GM21515 (cell line): ENCODE measurements around the gene MLH3.
"Not testable (repeated sequence)": the region's sequence is repeated elsewhere in the genome, so short reads cannot be mapped to it uniquely, and the experiment has no call there.

Source experiments
- ATAC-seq: cut with Tn5 transposase; IDR thresholded peaks from one replicate; pipeline ENCODE4 v1.9.1; 2021; ENCODE audit not compliant: unreplicated experiment

MLH3 gene

GRCh38 chr14:75030147-75030546, 21.1 kb downstream of the MLH3 start:
- ATAC-seq: no peak

DNA sequence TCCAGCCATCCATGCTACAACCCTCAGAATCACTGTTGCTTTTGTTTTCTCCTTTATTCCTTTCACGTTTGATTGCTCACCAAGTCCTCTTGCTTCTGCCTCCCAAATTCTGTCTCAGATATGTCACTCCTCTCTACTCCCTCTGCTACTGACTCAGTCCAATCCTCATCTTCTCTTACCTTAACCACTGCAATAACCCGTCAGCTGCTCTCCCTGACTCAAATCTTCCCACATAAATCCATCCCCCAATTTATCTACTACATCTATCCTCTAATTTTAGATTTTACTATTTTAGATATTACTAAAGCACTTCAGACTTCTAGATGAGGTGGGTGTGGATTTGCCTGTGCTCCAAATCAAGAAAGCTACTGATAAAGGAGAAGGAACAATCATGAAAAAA, 25.4 kb downstream of the MLH3 start:
- ATAC-seq: no peak

DNA sequence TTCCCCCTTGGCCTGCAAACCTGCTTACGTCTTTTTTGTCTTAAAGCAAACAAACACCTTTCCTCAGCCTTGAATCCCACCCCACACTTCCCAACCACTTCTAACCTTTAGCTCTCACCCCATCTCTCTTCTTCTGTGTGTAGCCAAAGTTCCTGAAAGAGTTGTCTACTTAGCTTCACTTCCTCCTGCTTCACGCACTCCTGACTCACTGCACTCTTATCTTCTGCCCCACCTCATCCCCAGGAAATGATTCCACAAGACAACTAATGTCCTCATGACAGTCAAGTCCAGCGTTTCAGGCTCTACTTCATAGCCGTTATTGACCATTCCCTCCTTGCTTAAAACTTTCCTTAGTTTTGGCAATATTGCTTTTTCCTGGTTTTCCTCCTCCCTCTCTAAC, 26.2 kb downstream of the MLH3 start:
- no peak for ATAC-seq

GRCh38 chr14:75023108-75023507, 28.2 kb downstream of the MLH3 start:
- ATAC-seq: no peak

- ATAC-seq: no peak
Measured at GRCh38 chr14:75022655-75023054, 28.6 kb downstream of the MLH3 start.

DNA sequence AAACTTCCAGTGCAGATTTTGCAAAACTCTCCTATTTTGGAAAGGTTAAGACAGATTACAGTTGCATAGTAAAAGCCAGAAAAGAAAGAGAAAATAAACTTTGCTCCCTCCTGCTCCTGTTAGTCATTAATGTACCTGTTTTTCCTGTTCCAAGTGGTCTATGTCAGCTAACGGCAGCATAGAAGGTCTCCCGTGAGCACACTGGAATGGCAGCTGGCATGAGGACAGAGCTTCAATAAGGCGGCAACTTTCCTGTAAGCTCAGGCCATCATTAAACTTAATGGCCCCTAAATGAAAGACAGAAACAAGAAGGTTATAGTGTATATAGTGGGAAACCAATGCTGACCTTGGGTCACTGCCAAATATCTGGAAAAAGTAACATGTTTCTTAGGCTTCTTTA, 32.6 kb downstream of the MLH3 start:
- no peak for ATAC-seq

DNA sequence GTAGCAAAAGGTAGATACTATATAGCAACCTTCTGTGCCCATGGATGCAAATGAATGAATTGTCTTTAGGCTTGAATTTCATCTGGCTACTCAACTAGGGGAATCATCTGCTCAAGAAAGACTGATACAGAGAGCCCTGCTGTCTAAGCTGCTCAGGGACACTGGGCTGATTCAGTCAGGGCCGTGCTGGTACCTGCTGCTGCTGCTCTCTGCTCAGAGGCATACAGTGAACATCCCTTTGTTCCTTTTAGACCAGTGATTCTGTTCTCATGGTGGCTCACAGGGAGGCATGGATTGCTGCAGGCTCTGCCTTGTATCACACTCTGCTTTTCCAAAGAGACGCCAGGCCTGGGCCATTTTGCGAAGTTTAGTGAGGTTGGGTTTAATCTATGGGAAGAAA, 34.5 kb downstream of the MLH3 start:
- ATAC-seq: no peak

DNA sequence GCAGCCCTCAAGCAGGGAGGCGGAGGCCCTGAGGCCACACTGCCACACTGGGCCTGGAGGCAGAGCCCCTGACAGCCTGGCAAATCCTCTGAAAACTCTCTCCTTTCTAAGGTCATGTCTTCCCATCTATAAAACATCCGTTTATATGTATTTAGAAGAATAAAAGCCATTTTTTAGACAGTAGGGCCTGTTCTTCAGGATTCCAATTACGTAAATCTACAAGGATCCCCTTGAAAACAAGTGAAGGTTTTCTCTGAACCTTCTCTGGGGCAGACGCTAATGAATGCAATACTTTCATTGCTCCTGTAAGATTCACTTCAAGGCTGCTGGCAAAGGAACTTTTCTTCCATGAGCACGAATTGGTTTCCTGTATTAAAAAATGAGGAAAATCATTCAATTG, 35.8 kb downstream of the MLH3 start:
- ATAC-seq: no peak

DNA sequence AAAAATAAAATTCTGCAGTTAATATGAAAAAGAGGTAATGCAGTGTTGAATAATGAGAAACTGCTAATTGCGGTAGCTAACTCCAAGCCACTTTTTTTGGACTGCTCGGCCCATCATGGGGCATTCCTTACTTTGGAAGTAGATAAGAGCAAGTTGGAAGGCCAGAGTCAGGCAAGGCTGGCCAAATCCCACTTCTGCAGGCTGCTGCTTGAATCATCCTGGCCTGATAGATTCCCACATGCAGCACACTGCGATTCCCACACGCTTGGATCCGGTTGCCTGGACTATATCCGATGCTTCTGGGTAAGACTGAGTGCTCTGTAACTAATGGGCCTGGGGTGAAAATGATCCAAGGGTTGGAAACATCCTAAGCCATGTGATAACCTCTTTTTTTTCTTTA, 38.0 kb downstream of the MLH3 start:
- ATAC-seq: no peak

- ATAC-seq: no peak
Measured at GRCh38 chr14:75011356-75011994, 39.8 kb downstream of the MLH3 start.

GRCh38 chr14:75010472-75011093, 40.7 kb downstream of the MLH3 start:
- ATAC-seq: no peak

DNA sequence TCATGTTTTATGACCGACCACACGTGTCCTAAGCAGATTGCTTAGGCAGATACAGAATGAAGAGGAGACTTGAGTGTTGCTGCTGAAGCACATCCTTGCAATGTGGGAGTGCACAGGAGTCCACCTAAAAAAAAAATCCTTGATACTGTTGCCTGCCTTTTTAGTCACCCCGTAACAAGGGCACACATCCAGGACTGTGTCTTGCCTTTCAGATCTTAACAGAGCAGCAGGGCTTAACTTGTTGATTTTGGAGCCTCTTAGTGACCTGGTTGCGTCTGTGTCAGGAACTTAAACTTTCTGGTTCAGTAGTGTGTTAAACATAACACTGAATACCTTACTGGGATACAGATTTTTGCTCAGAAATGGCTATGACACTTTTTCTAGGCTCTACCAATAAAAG, 42.1 kb downstream of the MLH3 start:
- ATAC-seq: no peak

DNA sequence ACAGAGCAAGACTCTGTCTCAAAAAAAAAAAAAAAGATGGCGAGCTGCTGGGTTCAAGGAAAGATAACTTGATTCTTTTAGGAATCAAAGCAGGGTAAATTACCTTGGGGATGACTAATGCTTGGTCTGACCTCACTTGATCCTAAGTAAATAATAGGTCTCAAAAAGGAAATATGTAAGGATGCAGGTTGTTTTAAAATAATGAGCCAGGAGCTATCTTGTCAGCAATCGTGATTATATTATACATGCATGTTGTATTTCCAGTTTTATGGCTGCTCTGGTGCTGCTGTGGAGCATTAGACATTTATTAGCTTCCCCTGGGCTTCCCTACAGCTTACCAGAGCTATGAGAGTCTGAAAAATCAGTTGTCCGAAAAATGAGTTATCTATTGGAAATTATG, 45.9 kb downstream of the MLH3 start:
- no peak for ATAC-seq

DNA sequence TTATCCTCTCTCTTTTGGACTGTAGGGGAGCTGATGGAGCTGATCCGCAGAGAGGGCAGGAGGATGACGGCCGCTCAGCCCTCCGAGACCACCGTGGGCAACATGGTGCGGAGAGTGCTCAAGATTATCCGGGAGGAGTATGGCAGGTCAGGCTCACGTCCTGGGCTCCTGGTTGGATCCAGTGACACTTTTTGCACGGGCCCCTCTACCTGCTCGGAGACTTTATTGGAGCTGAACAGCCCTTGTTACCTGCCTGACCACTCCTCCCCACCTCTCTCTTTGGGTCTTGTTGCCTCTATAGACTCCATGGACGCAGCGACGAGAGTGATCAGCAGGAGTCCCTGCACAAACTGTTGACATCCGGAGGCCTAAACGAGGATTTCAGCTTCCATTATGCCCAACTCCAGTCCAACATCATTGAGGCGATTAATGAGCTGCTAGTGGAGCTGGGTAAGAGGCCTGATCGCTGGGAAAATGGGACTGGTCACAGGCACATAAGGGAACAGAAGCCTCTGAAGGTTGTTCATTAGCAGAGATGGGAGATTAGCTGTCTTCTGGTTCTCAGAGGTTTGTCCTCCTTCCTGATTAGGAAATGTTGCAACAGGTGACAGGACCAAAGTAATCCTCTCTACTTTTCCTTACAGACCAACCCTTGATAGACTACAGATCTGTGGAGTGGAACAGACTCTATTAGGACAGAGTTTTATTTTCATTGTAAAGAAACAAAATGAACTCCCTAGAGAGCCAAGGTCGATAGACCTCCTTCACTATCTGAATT, 47.8 kb downstream of the MLH3 start:
- no peak for ATAC-seq

GRCh38 chr14:75002392-75003249, 48.6 kb downstream of the MLH3 start, which contains the start of gene EIF2B2:
Gene EIF2B2 (plus strand): TSS chr14:75002921. CDS start chr14:75002991, 70 bp downstream.
- peak; percentile 96 for ATAC-seq

DNA sequence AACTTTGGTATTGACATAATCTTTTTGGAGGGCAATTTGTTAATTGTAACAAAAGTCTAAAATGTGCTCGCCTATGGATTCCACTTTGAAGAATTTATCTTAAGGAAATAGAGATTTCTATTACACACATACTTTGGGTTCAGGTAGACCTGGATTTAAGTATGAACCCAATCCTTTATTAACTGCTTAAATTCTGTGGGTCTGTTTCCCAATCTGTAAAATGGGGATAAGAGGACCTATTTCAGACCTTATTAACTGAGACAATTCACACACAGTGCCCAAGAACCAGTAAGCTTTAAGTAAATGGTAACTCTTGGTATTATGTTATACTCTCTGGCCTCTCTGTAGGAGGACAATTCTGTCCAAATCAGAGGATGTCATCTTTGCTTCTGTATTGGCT, 49.4 kb downstream of the MLH3 start:
- ATAC-seq: no peak

DNA sequence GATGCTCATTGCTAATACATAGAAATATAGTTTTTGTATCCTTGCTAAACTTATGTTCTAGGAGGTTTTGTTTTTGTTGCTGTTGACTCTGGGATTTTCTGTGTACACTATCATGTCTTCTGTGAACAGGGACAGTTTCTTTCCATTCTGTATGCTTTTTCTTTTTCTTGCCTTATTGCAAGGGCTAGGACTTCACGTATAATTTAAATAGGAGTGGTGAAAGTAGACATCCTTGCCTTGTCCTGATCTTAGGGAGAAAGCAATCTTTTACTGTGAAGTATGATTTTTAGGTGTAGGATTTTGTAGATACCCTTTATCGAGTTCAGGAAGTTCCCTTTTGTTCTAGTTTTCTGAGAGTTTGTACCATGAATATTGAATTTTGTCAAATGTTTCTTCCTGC, 50.0 kb downstream of the MLH3 start:
- ATAC-seq: no peak

GRCh38 chr14:74995781-74996180, 55.5 kb downstream of the MLH3 start:
- not testable (repeated sequence) for ATAC-seq

GRCh38 chr14:74994182-74994581, 57.1 kb downstream of the MLH3 start:
- not testable (repeated sequence) for ATAC-seq

GRCh38 chr14:74988993-74989392, 62.3 kb downstream of the MLH3 start:
- no peak for ATAC-seq

DNA sequence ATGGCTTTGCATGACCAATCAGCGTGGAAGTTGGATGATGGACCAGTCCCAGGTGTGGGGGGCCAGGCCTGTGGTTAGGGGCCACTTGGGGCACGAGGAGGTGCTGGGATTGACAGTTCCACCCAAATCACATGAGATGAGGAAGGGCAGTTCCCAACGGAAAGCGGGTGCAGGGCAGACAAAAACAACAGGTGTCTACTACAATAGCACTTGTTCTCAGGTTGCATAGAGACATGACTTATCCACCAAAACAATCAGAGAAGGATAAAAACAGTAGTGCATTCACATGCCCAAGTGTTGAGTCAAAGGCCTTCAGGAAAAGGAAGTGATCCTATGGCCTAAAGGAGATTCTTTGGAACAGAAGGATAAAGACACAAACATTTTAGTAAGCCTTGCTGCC, 63.1 kb downstream of the MLH3 start:
- no peak for ATAC-seq
